HG02938 (cell line): ENCODE results near the gene STOML1.
"Not testable (repeated sequence)": the region's sequence is repeated elsewhere in the genome, so short reads cannot be mapped to it uniquely, and the experiment has no call there.

ENCODE experiments used
- ATAC-seq: cut with Tn5 transposase; IDR thresholded peaks from one replicate; pipeline ENCODE4 v1.9.1; 2021; ENCODE audit warnings: mild to moderate bottlenecking, moderate library complexity; ENCODE audit not compliant: unreplicated experiment

STOML1 gene

DNA sequence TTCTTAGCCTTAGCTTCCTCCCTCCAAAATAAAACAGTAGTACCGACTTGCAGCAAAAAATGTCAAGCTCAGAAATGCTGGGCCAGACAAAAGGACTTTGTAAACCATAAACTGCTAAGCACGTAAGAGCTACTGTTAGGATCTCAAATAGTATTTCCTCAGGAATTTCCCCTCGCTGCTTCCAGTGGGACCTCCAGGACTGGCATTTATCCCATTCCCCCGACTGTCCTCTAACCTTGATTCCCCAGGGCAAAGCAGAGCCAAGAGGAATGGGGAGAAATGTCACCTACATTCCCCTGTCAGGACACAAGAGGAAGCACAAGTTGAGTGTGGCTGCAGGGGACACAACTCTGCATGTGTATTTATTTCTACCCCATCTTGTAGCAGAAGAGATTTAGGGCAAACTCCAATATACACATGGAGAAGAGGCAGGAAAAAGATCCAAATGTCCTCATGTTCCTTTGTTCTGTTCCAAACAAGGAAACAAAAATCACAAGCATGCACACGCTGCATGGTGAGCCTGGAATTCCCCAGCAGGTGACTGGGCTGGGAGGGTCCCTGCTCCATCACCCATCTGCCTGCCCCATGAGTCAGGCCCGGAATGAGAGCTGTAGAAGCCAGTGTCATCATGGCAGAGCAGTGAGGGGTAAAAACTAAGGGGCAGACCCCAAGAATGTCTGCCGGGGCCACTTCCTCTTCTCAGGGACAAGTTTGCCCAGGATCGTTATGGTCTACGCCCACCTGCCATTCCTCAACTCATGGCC, 4.2 kb downstream of the STOML1 start:
- no peak for ATAC-seq

DNA sequence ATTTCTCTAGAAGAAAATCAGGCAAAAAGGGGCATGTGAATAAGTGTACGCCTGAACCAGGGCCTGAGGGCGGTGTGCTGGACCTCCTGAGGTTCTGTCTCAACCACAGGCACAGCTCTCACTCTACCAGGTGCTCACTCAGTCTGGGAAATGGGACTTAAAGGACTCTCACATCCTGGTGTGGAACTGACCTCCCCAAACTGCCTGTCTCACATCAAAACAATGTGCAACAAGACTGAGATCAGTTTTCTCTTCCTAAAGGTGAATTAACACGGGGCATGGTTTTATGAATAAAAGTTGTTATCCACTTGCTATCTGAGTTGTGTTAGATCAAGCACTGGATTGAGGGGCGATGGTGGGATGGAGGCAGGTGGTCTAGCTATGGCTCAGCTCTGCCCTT, 4.8 kb downstream of the STOML1 start:
- no peak for ATAC-seq

GRCh38 chr15:73986776-73987056, 5.4 kb downstream of the STOML1 start:
- no peak for ATAC-seq

- ATAC-seq, result no peak
Observed at GRCh38 chr15:73986055-73986775, 5.9 kb downstream of the STOML1 start.

GRCh38 chr15:73985101-73985873, 6.8 kb downstream of the STOML1 start:
- ATAC-seq, result no peak

DNA sequence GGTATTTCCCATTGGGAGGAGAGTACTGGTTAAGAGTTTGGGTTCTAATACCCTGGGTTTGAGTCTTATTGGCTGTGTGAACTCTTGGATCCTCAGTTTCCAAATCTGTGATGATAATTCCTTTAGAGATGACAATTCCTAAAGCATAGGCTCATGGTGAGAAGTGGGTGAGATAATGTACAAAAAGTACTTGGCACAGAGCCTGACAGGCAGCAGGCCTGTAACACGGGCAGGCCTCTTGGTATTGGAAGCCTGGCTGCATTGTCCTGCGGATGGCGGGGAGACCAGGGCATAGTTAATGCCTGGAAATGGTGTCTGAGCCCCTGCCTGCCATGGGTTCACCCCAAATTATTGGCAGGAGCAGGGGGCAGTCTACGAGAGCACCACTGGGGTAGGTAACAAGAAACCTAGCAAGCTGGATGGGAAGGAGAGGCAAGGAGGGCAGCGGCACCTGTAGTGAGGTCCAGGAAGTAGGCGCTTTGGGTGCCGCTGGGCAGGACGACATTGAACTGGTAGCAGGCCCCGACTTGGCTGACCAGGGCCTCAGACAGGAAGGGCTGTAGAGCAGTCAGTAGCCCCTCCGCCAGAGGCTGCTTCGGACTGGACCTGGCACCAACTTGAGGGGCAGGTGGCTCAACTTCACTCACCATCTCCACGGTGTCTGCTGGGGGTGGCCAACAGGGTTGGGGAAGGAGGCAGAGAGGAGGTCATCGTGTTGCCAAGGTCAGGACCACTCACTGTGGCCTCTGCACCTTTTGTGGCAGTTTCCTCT, 7.7 kb downstream of the STOML1 start:
- no peak for ATAC-seq

GRCh38 chr15:73983773-73984172, 8.3 kb downstream of the STOML1 start:
- no peak for ATAC-seq

DNA sequence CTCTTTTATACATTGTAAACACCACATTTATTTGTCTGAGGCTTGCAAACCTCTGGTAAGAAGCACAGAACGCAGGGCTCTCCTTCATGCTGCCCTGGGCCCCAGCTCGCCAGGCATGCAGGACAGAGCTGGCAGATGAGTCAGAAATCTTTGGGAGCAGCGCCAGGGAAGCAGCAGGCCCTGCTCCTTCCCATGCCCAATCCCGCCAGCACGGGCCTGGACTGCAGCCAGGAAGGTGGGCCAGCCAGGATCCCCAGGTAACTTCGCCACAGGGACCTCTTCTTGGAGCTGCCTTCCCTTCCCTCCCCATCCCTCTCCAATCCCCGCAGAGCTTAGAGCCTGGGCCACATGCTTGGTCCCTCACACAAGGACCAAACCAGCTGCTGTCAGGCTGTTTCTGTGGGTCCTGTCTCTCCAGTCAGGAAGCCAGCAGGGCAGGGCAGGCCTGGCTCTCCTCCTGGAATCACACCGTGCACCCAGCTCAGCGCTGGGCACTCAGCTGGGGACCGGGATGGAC, 8.8 kb downstream of the STOML1 start:
- ATAC-seq, result no peak

DNA sequence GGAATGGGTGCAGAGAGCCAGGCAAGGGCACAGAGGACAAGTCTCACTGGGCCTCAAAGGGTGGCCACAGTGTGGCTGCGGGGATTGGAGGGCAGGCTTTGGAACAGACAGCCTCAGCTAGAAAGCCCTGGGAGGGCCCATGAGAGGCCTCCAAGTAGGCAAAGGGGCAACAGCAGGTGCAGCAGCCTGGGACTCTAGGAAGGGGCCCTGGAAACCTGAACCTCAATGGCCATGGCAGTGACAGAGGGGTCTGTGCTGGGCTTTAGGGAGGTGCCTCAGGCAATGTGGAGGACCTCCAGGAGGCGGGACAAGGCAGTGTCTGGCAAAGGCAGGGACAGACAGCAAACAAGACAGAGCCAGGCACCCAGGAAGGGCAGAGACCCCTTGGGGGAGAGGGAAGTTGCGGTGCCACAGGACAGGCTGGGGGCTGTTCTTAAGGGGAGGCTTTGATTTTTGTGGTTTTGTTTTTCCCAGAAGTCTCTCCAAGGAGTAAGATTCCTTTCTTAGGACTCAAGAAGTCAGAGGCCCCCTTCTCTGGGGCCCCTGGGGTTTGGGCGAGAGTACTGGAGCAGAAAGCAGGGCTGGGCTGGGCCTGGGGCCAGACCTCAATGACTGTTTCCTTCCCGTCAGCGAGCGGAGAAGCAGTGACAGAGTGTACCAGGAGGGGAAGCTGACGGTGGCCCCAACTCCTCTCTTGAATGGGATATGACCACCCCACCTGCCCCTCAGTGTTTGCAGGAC, 9.7 kb downstream of the STOML1 start:
- no peak for ATAC-seq

DNA sequence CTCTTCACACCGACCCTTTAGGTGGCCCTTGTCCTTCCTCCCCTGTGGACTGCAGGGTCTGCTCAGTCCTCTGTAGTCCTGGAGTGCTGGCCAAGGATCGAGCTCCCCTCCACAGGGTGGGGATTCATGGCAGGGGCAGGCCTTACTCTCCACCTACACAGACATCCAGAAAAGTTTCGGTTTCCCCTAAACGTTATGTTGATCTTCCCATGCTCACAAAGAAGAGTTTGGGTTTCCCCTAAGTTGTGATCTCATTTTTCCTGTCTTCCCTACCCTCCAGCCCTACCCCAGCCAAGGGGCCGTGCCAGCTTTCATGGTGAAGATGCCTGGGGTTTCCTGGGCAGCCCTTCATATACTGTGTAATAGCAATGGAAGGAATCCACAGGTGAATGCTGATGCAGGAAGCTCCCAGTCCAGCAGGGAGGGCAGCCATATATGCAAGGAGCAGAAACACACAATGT, 10.3 kb downstream of the STOML1 start:
- no peak for ATAC-seq

- ATAC-seq, result no peak
Observed at GRCh38 chr15:73979636-73980035, 12.5 kb downstream of the STOML1 start.

DNA sequence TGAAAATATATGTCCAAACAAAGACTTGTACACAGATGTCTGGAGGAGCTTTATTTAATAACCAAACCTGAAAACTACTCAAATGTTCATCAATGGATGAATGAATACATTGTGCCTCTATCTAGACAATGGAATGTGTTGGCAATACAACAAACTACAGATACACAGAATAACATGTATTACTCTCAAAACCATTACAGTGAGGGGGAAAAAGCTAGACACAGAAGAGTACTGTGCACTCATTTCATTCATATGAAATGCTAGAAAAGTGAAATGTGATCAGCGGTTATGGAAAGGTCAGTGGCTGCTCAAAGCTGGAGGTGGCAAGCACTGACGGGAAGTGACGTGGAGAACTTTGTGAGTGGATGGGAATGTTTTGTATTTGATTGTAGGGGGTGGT, 13.2 kb downstream of the STOML1 start:
- no peak for ATAC-seq

- not testable (repeated sequence) for ATAC-seq
Observed at GRCh38 chr15:73975440-73976125, 16.5 kb downstream of the STOML1 start.

DNA sequence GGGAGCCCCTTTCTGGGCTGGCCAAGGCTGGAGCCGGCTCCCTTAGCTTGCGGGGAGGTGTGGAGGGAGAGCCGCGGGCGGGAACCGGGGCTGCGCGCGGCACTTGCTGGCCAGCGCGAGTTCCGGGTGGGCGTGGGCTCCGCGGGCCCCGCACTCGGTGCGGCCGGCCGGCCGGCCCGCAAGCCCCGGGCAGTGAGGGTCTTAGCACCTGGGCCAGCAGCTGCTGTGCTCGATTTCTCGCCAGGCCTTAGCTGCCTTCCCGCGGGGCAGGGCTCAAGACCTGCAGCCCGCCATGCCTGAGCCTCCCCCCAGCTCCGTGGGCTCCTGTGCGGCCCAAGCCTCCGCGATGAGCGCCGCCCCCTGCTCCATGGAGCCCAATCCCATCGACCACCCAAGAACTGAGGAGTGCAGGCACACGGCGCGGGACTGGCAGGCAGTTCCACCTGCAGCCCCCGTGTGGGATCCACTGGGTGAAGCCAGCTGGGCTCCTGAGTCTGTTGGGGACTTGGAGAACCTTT, 18.4 kb downstream of the STOML1 start:
- ATAC-seq, result not testable (repeated sequence)

GRCh38 chr15:73972984-73973682, 19.0 kb downstream of the STOML1 start:
- ATAC-seq, result no peak

- ATAC-seq, result no peak
Observed at GRCh38 chr15:73969151-73969759, 22.8 kb downstream of the STOML1 start.

DNA sequence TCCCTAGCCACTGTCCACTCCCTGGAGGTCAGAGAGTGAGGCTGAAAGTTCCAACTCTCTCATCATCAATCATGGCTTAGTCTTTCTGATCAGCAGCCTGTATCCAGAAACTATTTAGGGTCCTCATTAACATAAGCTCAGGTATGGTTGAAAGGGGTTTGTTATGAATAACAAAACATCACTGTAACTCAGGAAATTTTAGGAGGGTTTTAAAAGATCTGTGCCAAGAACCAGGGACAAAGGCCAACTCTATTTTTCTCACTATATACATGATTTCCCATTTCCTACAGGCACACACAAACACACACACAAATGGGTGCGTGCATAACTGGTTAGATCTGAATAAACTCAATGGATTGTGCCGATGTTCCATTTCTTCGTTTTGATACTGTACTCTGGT, 23.6 kb downstream of the STOML1 start:
- ATAC-seq, result no peak

DNA sequence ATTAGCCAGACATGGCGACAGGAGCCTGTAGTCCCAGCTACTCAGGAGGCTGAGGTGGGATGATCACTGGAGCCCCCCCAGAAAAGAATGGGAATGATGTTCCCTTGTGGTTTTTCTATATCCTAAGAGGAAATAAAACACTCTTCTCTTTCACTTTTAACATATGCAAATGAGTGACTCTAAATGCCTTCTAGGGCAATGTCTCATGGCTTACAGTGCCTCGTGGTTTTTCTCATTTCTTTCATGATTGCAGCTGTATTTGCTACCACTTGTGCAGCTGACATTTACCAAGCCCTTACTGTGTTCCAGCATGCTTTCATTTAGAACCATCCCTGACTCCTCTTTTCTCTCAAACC, 26.4 kb downstream of the STOML1 start:
- ATAC-seq, result peak; percentile 67
